HTR-8/SVneo (cell line): ENCODE measurements around the gene PRIM1.
A peak's percentile ranks its signal among the peaks of the same experiment; 100 is the strongest.
"Not testable (repeated sequence)": the region's sequence is repeated elsewhere in the genome, so short reads cannot be mapped to it uniquely, and the experiment has no call there.

ENCODE experiments used
- DNase-seq: peaks from one replicate; pipeline ENCODE4 v3.0.0; 2011; ENCODE audit warnings: low spot score, mixed read lengths; ENCODE audit not compliant: insufficient read length
- FAIRE-seq: peaks from 2 replicates; lab custom pipeline; 2011; peaks lifted over from hg19 to GRCh38; lab: Jason Lieb, UNC

The PRIM1 gene

DNA sequence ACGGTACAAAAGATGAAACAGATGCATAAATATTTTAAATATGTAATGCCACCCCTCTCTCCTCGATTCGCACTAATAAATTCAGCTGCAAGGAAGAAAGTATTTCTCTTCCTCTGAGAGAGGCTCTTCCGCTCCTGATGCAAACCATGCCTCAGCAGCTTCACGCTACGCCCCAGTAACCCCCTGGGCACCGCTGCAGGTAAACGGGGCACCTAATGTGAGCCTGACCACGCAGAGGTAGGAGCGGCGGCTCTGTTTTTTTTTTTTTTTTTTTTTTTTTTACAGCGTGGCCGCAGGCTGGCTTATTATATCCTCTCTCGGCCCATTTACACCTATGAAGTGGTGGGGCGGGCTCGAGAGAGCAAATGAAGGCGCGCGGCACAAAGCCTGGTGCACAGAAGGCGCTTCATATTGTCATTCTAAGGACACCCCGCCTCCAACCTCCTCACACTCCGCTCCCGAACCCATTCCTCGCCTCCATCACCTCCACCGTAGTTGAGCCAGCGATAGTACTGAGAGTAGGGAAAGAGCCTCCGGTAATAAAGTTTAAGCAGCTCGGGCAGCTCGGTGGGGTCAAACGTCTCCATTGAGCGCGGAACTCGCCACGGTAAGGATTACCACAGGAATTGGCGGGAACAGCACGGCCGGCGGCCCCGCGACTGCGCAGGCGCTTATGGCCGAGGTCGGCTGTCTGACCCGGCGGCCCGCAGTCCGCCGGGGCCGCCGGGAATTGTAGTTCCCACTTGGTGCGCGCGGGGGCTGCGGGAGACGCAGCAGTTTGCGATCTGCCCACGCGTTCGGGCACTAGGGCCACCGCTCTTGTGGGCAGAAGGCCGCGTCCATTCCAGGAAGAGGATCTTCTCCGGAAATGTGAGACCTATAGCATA lies at the start of gene PRIM1:
Gene PRIM1, minus strand, starts transcription at position 612 of the 887 bp plus-strand sequence. Its CDS starts 25 bp downstream, at position 587.
- FAIRE-seq, result no peak

DNA sequence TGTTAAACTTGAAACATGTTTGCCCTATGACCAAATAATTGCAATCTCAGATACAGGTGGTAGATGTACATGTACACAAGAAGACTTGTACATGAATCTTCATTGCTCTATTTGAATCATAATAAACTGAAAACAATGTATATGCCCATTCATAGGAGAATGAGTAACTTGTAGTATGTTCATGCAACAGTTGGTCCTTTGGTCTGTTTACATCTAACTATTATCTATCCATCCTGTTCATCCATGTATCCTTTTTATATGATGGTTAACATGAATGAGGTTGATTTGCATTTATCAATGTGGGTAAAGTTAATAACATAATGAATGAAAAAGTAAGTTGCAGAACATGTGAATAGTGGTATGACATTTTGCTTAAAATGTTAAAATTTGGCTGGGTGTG lies 48.1 kb upstream of the PRIM1 start:
- no peak for FAIRE-seq
- DNase-seq, result no peak

More for the DNA sequence above, at the start of gene PRIM1:
- peak; percentile 95 for DNase-seq

DNA sequence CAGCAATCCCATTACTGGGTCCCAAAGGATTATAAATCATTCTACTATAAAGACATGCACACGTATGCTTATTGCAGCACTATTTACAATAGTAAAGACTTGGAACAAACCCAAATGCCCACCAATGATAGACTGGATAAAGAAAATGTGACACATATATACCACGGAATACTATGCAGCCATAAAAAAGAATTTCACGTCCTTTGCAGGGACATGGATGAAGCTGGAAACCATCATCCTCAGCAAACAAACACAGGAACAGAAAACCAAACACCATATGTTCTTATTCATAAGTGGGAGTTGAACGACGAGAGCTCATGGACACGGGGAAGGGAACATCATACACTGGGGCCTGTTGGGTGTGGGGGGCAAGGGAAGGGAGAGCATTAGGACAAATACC lies 47.2 kb upstream of the PRIM1 start:
- not testable (repeated sequence) for DNase-seq, FAIRE-seq

DNA sequence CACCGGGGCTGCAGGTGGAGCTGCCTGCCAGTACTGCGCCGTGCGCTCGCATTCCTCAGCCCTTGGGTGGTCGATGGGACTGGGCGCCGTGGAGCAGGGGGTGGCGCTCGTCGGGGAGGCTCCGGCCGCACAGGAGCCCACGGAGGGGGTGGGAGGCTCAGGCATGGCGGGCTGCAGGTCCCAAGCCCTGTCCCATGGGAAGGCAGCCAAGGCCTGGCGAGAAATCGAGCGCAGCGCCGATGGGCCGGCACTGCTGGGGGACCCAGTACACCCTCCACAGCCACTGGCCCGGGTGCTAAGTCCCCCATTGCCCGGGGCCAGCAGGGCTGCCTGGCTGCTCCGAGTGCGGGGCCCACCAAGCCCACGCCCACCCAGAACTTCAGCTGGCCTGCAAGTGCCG lies 43.7 kb upstream of the PRIM1 start:
- not testable (repeated sequence) for FAIRE-seq, DNase-seq

DNA sequence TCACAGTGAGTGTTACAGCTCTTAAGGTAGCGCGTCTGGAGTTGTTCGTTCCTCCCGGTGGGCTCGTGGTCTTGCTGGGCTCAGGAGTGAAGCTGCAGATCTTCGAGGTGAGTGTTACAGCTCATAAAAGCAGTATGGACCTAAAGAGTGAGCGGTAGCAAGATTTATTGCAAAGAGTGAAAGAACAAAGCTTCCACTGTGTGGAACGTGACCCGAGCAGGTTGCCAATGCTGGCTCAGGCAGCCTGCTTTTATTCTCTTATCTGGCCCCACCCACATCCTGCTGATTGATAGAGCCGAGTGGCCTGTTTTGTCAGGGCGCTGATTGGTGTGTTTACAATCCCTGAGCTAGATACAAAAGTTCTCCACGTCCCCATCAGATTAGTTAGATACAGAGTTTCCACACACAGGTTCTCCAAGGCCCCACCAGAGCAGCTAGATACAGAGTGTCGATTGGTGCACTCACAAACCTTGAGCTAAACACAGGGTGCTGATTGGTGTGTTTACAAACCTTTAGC lies 43.0 kb upstream of the PRIM1 start:
- not testable (repeated sequence) for FAIRE-seq, DNase-seq

DNA sequence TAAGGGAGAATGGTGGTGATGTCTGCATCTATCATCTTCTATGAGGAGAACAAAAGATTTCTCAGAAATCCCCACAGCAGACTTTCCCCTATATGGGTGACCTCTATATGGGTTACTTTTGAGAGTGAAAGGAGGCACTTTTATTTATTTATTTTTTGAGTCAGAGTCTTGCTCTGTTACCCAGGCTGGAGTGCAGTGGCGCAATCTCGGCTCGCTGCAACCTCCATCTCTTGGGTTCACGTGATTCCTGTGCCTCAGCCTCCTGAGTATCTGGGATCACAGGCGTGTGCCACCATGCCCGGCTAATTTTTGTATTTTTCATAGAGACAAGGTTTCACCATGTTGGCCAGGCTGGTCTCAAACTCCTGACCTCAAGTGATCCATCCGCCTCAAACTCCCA lies 41.0 kb upstream of the PRIM1 start:
- not testable (repeated sequence) for FAIRE-seq, DNase-seq

DNA sequence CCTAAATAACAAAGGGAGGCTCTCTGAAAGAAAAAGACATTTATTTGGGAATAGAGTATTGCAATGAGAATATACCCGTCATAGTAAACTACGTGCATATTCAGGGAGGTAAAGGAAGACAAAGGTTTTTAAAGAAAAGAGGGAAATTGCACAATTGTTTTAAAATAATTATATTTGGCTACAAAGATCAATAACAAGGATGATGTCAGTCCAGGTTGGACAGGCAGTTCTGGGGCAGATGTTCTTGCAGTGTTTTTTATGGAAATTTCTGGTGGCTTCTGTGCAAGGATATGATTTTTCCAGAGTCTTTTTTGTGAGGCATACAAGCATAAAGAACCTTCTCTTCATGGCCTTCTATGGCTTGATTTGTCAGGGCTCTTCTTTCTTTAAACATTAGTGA lies 40.6 kb upstream of the PRIM1 start:
- no peak for DNase-seq
- no peak for FAIRE-seq

DNA sequence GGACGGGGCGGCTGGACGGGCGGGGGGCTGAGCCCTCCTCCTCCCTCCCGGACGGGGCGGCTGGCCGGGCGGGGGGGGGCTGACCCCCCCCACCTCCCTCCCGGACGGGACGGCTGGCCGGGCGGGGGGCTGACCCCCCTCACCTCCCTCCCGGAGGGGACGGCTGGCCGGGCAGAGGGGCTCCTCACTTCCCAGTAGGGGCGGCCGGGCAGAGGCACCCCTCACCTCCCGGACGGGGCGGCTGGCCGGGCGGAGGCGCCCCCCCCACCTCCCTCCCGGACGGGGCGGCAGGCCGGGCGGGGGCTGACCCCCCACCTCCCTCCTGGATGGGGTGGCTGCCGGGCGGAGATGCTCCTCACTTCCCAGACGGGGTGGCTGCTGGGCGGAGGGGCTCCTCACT lies 37.3 kb upstream of the PRIM1 start:
- not testable (repeated sequence) for FAIRE-seq, DNase-seq

DNA sequence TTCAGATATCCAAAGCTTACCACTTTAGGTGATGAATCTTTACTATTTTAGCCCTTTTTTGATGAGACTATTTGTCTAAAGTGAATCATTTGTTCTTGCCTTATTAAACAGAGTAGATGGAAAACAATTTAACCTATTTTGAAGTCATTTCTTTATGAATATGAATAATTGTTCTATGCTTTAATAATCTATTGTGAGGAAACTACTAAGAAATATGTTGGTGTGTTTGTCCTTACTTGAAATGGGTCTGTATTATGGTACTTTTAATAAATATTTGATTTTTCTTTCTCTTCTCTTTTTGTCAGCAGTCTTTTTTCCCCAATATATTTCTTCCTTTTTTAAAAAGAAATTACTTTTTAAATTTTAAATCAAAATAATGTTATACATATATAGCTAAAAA lies 35.4 kb upstream of the PRIM1 start:
- no peak for DNase-seq
- no peak for FAIRE-seq

DNA sequence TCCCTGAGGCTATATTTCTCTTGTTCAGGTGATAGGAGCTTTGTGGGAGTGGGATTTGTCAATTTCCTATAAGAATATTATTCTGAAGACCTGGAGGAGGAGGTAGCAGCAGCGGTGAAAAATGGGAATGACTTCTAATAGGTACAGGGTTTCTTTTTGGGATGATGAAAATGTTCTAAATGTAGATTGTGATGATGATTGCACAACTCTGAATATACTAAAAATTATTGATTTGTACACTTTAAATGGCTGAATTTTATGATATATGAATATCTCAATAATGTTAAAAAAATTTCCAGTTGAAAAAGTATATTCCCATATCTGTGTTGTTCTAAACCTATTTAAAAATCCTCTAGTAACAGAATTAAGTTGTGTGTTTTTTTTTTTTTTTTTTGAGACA lies 33.8 kb upstream of the PRIM1 start:
- DNase-seq (no peak), FAIRE-seq (no peak)

DNA sequence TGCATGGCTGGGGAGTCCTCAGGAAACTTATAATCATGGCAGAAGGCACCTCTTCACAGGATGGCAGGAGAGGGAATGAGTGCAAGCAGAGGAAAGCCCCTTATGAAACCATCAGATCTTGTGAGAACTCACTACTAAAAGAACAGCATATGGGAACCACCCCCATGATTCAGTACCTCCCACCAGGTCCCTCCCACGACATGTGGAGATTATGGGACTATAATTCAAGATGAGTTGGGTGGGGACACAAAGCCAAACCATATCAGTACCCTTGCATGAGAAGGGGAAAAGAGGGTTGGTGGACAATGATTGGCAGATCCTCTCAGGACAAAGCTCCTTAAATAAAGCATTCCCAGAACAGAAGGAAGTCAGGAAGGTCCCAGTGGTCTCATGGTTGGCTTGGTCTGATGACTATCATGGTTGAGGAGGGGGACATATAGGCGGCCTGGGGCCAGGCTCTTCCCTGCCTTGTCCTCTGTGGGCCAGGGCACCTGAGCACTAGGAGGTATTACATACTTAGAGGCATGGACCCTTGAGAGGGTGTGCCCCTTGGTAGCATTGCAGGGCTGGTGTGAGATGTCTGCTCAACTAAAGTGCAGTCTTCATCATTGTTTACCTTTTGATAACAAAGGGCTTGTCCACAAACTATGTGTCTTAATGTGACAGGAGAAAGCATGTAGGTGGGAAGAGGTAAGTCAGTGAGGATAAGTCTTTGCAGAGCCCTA lies 33.2 kb upstream of the PRIM1 start:
- DNase-seq (no peak), FAIRE-seq (no peak)

DNA sequence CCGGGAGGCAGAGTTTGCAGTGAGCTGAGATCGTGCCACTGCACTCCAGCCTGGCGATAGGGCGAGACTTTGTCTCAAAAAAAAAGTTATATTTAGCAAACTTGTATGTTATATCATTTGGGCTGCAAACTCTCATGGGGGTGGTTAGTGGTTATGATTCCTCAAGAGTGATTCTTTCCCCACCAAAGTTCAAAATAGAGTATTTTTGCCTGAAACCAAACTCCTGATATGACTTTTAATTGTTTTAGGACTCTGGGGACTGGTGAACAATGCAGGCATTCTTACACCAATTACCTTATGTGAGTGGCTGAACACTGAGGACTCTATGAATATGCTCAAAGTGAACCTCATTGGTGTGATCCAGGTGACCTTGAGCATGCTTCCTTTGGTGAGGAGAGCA lies 29.6 kb upstream of the PRIM1 start:
- FAIRE-seq (peak; percentile 20), DNase-seq (no peak)

DNA sequence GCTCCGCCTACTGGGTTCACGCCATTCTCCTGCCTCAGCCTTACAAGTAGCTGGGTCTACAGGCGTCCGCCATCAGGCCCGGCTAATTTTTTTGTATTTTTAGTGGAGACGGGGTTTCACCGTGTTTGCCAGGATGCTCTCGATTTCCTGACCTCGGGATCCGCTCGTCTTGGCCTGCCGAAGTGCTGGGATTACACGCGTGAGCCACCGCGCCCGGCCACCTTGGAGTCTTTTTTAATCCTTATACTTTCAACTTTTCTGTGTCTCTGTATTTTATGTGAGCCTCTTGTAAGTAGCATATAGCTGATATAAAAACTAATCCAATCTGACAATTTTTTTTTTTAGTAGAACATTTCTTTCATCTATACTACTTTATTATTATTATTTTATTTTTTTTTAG lies 26.6 kb upstream of the PRIM1 start:
- FAIRE-seq, result no peak
- no peak for DNase-seq

DNA sequence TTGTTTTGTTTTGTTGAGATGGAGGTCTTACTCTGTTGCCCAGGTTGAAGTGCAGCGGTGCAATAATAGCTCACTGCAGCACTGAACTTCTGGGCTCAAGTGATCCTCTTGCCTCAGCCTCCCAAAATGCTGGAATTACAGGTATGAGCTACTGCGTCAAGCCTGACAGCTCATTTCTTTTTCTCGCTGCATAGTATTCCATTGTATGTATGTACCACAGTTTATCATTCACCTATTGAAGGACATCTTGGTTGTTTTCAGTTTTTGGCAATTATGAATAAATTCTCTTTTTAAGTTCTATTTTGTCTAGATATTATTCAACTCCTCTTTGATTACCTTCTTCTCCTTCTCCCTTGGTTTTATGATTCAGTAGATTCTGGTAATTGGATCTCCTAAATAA lies 24.5 kb upstream of the PRIM1 start:
- DNase-seq (no peak), FAIRE-seq (no peak)

DNA sequence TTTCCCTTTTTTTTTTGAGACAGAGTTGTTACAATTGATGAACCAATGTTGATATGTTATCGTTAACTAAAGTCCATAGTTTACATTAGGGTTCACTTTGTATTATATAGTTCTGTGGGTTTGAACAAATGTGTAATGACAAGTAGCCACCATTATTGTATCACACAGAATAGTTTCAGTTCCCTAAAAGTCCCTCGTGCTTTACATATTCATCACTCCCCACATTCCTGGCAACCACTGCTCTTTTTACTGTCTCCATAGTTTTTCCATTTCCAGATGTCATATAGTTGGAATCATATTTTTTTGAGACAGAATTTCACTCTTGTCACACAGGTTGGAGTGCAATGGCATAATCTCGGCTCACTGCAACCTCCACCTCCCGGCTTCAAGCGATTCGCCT lies 23.5 kb upstream of the PRIM1 start:
- FAIRE-seq (no peak), DNase-seq (no peak)

DNA sequence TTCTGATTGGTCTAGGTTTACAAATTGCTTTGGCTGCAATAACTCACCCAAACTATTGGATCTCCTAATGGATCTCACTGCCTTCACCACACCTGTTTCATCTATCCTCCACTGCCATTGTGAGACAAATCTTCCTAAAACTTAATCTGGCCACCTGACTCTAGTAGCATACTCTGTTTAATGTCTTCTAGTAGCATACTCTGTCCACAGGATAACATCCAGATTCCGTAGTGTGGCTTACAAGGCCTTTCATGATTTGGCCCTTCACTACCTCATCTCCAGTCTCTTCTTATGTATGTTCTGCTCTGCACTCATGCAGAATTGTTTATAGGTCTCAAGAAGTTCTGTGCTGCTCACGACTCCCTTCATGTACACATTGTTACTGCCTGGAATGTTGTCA lies 21.0 kb upstream of the PRIM1 start:
- DNase-seq (no peak), FAIRE-seq (no peak)

DNA sequence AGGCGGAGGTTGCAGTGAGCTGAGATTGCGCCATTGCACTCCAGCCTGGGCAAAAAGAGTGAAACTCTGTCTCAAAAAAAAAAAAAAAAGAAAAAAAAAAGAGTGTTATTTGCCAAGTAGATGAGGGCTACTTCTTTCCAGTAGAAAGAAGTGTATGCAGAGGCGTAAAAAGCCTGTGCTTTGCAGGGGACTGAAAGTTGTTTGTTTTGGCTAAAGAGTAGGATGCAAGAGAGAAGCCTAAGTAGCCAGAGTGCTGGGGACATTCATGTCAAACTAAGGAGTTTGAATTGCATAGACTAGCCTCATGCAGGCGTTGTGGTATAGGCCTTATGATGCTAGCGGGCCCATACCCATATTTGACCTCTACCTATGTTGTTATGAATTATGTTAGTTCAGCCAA lies 20.5 kb upstream of the PRIM1 start:
- DNase-seq, result no peak
- FAIRE-seq, result no peak

DNA sequence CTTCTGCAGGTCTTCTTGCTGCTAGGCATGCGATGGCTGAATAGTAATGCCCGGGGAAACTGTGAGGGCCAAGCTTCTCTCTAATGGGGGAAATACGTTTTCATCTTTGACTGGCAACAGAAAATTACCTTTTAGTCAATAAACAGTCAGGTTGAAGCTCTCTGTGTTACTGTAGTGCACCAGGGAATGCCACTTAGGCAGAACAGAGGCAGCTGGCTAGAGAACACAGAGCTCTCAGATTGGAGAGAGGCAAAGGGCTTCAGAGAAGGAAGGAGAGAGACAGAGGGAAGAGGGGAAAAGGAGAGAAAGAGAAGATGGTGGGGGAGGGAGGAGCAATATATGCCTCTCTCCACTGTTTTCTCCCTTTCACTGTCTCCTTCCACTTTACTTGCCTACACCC lies 17.7 kb upstream of the PRIM1 start:
- FAIRE-seq, result no peak
- DNase-seq, result no peak

DNA sequence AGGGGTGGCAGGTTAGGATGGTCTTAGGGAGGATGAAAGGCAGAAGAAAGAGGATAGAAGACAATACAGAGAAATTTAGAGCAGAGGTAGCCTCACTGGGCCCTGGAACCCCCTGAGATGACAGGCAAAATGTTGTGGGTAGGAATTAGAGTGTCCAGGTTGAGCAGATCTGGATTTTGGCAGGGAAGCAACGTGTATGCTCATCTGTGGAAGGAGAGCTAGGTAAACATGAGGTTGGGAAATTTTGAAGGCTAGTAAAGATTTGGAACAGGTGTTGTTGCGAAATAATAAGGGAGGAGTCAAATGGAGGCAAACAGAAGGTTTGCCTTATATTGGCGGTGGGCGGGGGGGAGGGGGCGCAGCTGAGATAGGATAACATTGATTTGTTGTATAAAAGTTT lies 16.3 kb upstream of the PRIM1 start:
- FAIRE-seq (no peak), DNase-seq (no peak)

DNA sequence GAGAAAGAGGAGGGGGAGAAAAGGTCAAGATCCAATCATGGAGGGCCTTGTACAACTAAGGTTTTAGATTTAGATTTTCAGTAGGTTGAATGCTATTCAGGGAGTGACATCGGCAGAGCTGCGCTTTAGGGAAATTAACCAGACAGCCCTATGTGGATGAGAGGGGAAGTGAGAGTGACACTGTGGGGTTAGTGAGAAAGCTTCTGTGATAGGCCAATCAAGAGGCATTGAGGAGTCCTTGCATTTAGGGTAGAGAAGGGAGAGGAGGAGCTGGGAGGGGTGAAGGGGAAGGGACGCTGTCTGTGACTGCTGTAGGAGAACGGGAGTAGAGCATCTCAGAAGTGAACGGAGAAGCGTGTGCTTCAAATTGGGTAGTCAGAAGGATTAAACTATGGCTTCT lies 14.4 kb upstream of the PRIM1 start:
- FAIRE-seq (no peak), DNase-seq (no peak)
